ENCODE measurements around the gene CALN1.

DNA sequence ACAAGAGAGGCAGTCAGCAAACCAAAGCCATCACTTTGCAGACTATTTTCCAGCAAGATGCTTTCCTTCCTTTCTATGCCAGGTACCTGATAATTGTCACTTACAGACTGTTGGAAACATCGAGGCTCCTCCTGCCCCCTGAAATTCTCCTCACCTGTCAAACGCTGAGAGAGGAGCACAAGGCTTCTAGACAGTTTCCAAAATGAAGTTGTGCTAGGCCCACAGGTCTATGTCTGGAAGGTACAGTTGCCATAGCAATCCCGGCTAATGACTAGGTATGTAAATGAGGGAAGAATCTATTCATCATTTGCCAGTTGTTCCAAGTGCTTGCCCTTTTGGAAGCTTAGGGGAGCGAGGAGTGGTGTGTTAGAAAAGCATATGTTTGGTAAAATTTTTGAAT lies 334.4 kb downstream of the CALN1 start:
- TF ChIP-seq, protein P1, sequence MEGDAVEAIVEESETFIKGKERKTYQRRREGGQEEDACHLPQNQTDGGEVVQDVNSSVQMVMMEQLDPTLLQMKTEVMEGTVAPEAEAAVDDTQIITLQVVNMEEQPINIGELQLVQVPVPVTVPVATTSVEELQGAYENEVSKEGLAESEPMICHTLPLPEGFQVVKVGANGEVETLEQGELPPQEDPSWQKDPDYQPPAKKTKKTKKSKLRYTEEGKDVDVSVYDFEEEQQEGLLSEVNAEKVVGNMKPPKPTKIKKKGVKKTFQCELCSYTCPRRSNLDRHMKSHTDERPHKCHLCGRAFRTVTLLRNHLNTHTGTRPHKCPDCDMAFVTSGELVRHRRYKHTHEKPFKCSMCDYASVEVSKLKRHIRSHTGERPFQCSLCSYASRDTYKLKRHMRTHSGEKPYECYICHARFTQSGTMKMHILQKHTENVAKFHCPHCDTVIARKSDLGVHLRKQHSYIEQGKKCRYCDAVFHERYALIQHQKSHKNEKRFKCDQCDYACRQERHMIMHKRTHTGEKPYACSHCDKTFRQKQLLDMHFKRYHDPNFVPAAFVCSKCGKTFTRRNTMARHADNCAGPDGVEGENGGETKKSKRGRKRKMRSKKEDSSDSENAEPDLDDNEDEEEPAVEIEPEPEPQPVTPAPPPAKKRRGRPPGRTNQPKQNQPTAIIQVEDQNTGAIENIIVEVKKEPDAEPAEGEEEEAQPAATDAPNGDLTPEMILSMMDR (IDR thresholded peaks at IDR 0.05; ENCODE audit: low read depth, low read length): no peak
- no peak for TF ChIP-seq EZH2phosphoT487 (IDR thresholded peaks at IDR 0.05; ENCODE audit: low read depth)
